Measurements from ENCODE around the gene TNFSF8.

The TNFSF8 gene

GRCh38 chr9:114883709-114884108 lies 46.7 kb downstream of the TNFSF8 start:
- in situ Hi-C loops (cut with MboI; ENCODE audit: low sequenced_read_pairs), result no loop called here

DNA sequence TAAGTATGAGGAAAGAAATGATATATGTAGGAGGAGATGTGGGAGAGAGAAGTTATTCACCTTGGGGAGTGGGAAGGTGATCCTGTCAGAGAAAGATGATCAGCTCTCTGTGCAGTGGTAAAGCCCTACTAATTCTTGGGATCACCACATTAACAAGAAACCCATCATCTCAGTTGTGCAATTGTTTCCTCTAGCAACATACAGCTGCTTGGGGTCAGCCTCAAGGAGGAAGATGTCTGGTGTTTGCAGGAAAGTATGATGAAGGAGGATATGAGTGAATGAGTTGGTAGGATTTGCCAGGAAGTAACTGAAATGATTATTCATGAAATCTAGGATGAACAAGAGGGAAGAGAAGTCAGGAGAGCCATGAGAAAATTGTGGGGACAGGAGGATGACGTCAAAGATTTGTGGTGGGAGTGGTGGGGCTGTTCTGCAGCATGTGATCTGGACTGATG lies 50.1 kb downstream of the TNFSF8 start:
- in situ Hi-C loops (cut with MboI; ENCODE audit: low sequenced_read_pairs), result no loop called here

GRCh38 chr9:114878879-114879564 lies 51.4 kb downstream of the TNFSF8 start:
- in situ Hi-C loops (cut with MboI; ENCODE audit: low sequenced_read_pairs), result no loop called here

- in situ Hi-C loops (cut with MboI; ENCODE audit: low sequenced_read_pairs), result no loop called here
These were observed 60.5 kb downstream of the TNFSF8 start for GRCh38 chr9:114869845-114870244.

- in situ Hi-C loops (cut with MboI; ENCODE audit: low sequenced_read_pairs), result no loop called here
These were observed 61.0 kb downstream of the TNFSF8 start for GRCh38 chr9:114869378-114869777.

DNA sequence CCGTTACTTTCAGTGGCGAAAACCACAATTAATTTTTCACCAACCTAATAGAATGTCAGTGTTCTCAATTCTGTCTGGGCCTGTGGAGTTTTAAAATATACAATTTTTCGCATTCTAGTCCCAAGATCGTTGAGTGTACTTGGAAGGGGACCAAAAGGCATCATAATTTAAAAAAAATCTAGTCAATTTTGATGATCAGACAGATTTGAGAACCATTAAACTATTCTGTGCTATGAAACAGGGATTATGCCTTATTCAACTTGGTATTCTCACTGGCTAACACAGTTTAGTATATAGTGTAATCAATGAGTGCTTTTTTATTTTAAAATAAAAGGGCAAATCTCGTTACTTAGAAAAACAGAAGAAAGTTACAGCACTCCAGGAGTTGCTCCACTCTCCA lies 63.1 kb downstream of the TNFSF8 start:
- in situ Hi-C loops (cut with MboI; ENCODE audit: low sequenced_read_pairs), result no loop called here

- in situ Hi-C loops (cut with MboI; ENCODE audit: low sequenced_read_pairs), result no loop called here
These were observed 65.9 kb downstream of the TNFSF8 start for GRCh38 chr9:114864471-114864870.

GRCh38 chr9:114861922-114862605 lies 68.3 kb downstream of the TNFSF8 start:
- in situ Hi-C loops (cut with MboI; ENCODE audit: low sequenced_read_pairs), result no loop called here

DNA sequence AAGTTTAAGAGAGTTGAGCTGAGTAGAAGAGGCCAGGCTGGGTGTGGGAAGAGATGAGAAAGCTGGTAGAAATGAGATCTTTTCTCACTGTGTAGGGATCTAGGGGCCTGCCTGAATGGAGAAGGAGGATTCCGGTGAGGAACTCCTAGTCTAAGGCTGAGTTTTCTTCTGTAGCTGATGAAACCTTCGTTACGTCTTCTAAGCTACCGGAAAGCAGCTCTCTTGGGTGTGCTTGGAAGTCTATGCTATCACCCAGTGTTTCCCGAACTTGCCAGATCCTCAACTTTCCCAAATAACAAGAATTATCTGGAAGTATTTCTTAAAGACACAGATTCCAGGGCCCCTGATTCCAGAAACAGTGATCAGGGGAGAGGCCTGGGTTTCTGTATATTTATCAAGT lies 69.1 kb downstream of the TNFSF8 start:
- in situ Hi-C loops (cut with MboI; ENCODE audit: low sequenced_read_pairs), result no loop called here

- in situ Hi-C loops (cut with MboI; ENCODE audit: low sequenced_read_pairs), result no loop called here
These were observed 70.2 kb downstream of the TNFSF8 start for GRCh38 chr9:114860187-114860586.

DNA sequence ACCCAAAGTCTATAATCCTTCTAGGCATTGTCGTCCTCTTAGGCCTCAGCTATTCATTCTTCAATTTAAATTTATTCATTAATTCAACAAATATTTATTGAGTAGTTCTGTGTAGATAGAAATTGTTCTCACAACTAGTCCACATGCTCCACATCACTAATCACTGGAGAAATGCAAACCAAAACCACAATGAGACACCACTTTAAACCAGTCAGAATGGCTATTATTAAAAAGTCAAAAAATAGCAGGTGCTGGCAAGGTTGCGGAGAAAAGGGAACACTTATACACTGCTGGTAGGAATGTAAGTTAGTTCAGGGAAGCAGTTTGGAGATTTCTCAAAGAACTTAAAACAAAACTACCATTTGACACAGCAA lies 73.5 kb downstream of the TNFSF8 start:
- in situ Hi-C loops (cut with MboI; ENCODE audit: low sequenced_read_pairs), result no loop called here

- in situ Hi-C loops (cut with MboI; ENCODE audit: low sequenced_read_pairs), result no loop called here
These were observed 74.0 kb downstream of the TNFSF8 start for GRCh38 chr9:114856215-114856941.

- in situ Hi-C loops (cut with MboI; ENCODE audit: low sequenced_read_pairs), result no loop called here
These were observed 74.9 kb downstream of the TNFSF8 start for GRCh38 chr9:114855488-114855887.

- in situ Hi-C loops (cut with MboI; ENCODE audit: low sequenced_read_pairs), result no loop called here
These were observed 75.5 kb downstream of the TNFSF8 start for GRCh38 chr9:114854736-114855355.

GRCh38 chr9:114853071-114853855 lies 77.1 kb downstream of the TNFSF8 start:
- in situ Hi-C loops (cut with MboI; ENCODE audit: low sequenced_read_pairs), result no loop called here

DNA sequence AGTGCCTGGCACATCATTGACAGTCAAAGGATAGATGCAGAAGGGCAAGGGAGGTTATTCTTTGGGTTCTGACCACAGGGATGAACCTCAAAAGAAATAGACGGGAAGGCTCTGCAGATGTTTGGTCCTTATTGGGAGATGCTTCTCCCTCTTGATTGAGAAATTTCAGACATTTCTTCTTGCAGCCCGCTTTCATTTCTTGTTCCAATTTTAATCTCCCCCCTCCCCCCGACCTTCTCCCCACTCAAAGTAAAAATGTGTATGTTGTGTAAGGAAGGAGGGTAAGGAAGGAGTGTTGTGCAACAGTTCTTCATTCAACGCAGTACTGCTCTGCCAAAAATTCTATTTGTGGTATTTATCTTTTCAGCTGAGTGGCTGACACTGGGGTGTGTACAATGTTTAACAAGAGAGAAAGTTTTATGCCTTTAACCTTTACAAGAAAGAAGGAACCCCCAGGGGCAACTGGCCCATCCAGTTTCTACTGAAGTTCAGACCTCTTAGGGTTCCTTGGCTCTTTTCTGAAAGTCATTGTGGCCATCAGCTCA lies 78.3 kb downstream of the TNFSF8 start:
- in situ Hi-C loops (cut with MboI; ENCODE audit: low sequenced_read_pairs), result no loop called here

DNA sequence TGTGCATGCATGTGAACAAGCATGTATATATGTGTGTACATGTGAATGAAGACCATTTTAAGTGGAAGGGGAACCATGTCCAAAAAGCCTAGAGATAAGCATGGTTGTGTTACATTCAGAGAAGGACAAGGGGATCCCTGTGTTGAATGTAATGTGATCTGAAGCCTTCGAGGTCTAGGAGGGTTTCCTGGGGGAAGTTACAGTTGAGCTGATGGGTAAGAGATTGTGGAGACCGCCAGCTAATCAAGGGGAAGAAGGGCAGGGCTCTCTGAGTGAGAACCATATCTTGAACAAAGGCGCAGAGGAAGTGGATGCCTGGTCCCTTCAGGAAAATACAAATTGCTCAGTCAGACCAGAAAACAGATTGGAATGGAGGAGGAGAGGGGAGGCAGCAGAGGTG lies 79.1 kb downstream of the TNFSF8 start:
- in situ Hi-C loops (cut with MboI; ENCODE audit: low sequenced_read_pairs), result no loop called here

All from HL-60/S4 treated with retinoic acid at 250 ng/mL for 4 days and 3 days (cell line).